HG03139 (cell line): ENCODE data around the gene GYG2.
"Not testable (repeated sequence)": the region's sequence is repeated elsewhere in the genome, so short reads cannot be mapped to it uniquely, and the experiment has no call there.

Experiments
- ATAC-seq: cut with Tn5 transposase; IDR thresholded peaks from one replicate; pipeline ENCODE4 v1.9.1; 2021; ENCODE audit not compliant: unreplicated experiment

The GYG2 gene

DNA sequence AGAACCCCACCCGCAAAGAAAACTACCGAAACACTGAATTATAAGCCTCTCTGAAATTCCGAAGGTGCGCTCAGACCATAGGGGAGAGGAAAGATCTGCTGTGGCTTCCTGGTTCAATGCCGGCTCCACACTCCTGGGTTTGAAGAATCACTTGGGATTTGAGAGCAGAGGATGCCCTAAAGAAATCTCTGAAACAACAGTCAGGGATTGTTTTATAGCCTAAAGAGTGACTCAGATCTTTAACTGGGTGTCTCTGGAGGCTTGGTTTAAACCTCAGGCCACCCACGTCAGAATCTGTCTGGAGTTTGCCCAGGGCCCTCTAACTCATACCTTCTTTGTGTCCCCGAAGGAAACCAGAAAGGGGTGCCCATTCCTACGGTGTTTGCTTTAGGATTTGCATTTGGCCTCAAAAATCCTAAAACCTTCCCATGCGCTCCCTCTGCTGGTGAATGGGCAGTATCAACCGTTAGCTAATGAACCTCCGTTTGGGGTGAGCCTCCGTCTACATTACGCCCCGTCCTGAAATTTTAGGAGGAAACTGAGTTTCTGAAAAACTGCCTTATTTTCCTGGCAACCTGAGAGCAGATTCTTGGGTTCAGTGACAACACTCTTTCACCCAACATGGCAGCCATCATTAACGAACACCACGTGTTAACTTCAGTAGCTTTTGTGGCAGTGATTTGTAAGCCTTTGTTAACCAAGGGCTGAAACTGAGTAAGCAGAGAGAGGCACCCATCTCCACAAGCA lies 16.4 kb upstream of the GYG2 start:
- not testable (repeated sequence) for ATAC-seq

GRCh38 chrX:2817036-2817435 lies 11.7 kb upstream of the GYG2 start:
- no peak for ATAC-seq

DNA sequence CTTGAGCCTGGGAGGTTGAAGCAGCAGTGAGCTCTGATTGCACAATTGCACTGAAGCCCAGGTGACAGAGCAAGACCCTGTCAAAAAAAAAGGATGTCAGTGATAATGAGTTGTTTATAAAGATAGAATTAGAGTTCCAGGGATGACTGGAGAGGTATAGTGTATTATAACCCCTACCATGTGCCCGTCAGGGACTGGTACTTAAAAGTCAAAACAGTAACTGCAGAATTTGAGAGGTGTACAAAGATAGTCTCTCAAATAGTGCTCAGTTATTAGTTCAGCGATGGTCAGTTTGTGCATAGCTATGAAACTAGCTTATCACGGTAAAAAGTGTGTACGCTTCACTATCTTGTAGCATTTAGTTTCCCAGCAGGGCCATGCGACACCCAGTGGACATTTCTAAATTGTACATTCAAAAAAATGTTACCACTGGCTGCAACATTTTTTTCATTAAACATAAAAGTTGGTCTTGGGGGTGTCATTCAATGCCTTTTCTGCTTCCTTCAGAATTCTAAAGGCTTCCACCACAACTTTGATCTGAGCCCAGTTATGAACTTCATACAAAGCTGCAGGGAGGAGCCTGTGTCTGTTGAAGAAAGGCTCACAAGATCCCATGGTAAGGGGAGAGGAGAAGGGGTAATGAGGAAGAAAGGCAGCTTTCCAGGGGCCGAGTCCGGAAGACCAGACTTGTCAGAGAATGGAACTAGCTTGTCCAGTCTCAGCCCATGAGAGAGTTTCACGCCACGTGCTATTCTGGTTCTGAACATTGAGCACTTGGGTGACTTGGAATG lies 9.2 kb upstream of the GYG2 start:
- no peak for ATAC-seq

GRCh38 chrX:2820136-2820771 lies 8.5 kb upstream of the GYG2 start:
- ATAC-seq: no peak

DNA sequence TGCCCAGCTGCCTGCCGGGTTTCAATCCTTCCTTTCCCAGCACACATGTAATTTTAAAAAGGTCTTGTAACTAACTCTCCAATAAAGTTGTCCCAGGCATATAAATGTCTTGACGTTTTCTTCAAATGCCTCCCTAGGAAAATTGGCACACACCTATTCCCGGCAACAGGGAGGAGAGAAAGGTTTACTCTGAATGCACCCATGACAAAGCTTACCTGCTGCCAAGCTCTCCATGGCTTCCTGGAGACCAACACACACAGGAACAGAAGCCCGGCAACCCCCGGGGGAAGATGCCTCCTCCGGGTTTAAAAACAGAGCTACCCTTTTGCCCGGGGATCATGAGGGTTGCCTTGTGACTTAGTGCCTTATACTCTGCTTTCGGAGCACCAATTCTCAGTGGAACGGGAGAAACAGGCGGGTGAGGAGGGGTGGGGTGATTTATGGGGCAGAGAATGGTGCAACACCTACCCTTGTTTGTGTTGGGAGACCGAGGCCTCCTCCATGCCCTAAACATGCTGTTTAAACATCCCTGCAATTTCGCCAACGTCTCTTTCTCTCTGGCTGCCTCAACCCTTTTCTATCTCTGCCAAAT lies 4.8 kb upstream of the GYG2 start:
- ATAC-seq: no peak

- no peak for ATAC-seq
Measured at GRCh38 chrX:2824886-2825285, 3.8 kb upstream of the GYG2 start.

DNA sequence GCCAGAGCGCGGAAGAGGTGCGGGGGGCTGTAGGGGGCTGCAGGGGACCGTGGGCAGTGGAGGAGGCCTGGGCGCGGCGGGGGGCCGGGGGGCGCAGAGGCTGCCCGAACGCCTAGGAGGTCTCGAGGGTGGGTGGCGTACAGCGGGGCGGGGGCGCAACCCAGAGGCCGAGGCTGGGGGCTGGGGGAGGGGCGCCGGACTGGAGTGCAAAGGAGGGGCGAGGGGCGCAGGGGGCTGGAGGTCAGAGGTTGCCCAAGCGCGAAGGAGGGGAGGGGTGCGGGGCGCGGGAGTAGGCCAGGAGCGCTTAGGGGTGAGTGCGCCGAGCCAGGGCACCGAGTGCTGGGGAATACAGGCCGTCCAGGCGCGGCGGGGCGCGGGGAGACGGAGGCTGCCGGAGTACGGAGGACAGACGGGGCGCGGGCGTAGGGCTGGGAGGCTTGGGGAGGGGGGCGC lies 255 bp downstream of the GYG2 start:
- ATAC-seq: no peak

DNA sequence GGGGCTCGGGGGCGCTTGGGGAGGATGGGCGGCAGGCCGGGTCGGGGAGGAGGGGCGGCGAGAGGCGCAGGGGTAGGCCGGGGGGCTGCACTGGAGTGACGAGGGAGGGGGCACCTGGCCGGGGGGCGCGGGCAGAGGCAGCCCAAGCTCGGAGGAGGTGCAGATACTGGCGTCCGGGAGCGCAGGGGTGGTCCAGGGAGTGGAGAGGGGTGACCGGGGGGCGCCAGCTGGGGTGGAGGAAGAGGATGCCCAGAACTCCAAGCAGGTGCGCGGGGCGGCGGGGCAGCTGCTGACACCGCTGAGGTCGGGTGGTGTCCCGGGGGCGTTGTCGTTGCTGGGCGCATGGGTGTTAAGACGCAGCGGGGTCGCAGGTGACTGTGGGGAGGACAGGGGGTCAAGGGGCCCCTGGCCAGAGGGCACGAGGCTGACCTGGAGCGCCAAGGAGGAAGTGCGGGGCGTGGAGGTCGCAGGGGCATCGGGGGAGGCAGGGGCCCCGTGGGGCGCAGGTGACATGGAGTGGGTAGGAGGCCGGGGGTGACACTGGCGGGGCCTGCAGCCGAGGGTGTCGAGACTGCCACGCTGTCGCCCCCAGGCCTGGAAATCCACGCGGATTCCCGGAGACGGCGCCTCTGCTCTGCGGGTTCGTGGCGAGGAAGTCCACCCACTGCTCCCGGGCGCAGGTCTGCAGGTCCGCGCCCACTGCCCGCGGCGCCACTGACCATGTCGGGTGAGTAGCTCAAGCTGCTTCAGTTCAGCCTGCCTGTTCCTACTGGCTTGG lies 928 bp downstream of the GYG2 start:
- ATAC-seq: no peak

DNA sequence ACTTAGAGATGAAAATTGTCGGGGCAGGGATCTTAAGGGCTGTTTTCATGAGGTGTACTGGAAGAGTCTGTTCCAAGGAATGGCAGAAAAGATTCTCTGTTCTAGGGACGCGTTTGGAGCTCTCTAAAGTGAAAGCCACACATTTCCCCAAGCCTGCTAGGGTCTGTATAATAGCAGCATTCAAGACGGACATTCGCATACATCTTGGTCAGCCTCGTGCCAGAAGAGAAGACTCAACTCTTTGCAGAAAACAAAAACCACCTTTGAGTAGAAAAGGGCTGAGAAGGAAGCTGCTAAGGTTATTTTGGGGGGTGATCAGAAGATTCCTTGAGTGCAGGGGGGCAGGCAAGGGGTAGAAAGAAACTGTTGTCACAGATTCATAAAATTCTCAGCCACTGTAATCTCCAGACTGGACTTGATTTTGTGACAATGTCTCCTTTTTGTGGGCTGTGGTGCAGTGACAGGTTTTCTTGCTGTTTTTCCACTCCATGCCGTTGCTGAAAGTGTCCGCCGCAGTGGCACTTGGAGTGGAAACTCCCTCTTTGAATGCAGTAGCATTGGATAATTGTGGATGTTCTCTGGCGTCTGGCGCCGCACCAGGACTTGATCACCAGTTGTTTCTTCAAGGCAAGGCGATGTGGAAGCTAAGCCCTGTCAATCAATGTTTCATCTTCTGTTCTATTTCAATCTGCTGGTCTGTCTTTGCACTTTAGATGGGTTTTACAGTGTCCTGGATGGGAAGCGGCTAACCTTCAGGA lies 2.9 kb downstream of the GYG2 start:
- ATAC-seq: no peak

- ATAC-seq: no peak
Measured at GRCh38 chrX:2837961-2838360, 9.2 kb downstream of the GYG2 start.

GRCh38 chrX:2840961-2841360 lies 12.2 kb downstream of the GYG2 start:
- no peak for ATAC-seq

DNA sequence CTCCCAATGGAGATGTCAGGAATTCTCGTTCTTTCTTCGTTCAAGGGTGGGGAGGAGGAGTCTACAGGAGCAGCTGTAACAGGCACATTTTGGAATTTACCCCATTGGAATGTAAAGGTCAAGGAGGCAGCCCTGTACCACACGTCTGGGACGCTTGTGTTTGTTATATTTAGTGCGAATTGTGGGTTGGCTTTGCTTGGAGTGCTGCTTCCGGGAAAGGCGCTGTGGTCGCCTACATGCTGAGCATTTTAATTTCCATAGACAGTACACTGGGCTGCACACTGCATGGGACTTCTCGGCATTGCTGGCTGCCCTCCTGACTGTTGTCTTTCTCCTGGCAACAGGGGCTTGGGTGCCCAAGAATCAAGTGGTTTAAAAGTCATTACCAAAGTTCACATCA lies 12.8 kb downstream of the GYG2 start:
- ATAC-seq: no peak

DNA sequence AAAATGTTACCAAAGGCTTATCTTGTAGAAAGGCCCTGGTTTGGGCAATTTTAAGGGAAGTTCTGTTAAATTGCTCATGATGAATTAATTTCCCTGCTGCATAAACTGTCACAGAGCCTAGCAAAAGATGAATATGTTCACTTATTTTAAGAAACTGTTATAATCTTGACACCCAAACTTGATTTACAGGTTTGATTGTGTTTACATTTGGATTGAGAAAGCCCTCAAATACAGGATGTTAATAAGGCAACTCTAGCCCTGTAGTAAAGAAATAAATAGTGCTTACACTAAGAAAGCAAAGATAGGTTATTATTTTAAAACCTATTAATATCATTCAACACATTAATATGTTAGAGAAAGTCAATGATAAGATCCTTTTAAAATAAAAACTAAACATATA lies 18.3 kb downstream of the GYG2 start:
- ATAC-seq: no peak

GRCh38 chrX:2848871-2849301 lies 20.2 kb downstream of the GYG2 start:
- ATAC-seq: no peak

DNA sequence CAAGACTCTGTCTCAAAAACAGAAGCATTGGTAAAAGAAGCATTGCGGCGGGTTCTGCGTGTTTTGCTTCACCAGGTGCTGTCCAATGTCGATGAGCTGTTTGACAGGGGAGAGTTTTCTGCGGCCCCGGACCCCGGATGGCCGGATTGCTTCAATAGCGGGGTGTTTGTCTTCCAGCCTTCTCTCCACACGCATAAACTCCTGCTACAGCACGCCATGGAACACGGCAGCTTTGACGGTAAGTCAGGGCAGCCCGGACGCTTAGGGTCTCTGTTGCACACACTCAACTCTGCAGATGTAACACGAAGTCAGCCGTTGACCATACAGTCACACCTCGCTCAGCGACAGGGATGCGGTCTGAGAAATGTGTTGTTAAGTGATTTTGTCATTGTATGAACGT lies 26.2 kb downstream of the GYG2 start:
- ATAC-seq: no peak

DNA sequence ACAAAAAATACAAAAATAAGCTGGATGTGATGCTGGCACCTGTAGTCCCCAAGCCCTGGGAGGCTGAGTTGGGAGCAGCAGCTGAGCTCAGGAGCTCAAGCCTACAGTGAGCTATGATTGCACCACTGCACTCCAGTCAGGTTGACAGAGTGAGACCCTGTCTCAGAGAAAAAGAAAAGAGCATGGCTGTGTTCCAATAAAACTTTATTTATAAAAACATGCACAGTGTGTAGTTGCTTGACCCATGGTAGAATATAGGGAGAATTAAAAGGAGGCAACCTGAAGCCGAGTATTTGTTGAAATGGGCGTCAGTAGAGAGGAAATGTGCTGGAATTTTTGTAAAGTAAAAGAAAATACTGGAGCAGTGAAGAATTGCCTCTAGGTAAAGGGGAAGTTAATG lies 27.0 kb downstream of the GYG2 start:
- ATAC-seq: no peak

DNA sequence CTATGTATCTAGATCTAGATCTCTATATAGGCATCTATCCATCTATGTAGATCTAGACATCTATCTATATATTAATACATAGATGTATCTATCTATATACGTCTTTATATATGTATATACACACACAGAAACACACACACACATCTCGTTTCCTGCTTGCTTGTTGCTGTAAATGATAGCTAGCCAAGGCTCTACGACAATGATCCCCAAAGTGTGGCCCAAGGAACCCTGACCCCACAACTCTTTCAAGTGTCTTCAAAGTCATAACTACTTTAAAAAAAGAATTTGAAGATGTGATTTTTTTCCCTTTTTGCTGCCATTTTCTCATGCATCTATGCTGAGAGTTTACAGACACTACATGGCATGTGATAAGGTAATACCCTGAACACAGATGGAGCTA lies 28.8 kb downstream of the GYG2 start:
- no peak for ATAC-seq

- no peak for ATAC-seq
Measured at GRCh38 chrX:2859197-2859797, 30.6 kb downstream of the GYG2 start.

- ATAC-seq: no peak
Measured at GRCh38 chrX:2862404-2862803, 33.7 kb downstream of the GYG2 start.

- no peak for ATAC-seq
Measured at GRCh38 chrX:2863646-2864045, 34.9 kb downstream of the GYG2 start.
